HAP-1 (cell line): ENCODE data around the gene LRRC17.

Experiments
- DNase-seq, 2 experiments: peaks; one replicate each; pipeline ENCODE4 v3.0.0-alpha.2; 2016 to 2020; ENCODE audit warnings: low spot score in 2 of 2
- H3K27me3 ChIP-seq: fragments of 250-450 bp; sonication (Bioruptor Pico); 2 replicates; pipeline ENCODE4 v1.5.1; 2020; ENCODE audit warnings: low read depth, mild to moderate bottlenecking, moderate library complexity
- H3K36me3 ChIP-seq: fragments of 250-450 bp; sonication (Bioruptor Pico); replicated peaks from 2 replicates; pipeline ENCODE4 v1.5.1; 2020; ENCODE audit warnings: mild to moderate bottlenecking
- H3K4me1 ChIP-seq: fragments of 250-450 bp; sonication (Bioruptor Pico); 2 replicates; pipeline ENCODE4 v1.5.1; 2020; ENCODE audit warnings: mild to moderate bottlenecking
- H3K4me3 ChIP-seq: fragments of 250-450 bp; sonication (Bioruptor Pico); 2 replicates; pipeline ENCODE4 v1.5.1; 2020; ENCODE audit warnings: mild to moderate bottlenecking, moderate library complexity
- H3K9me3 ChIP-seq: fragments of 250-450 bp; sonication (Bioruptor Pico); 2 replicates; pipeline ENCODE4 v1.5.1; 2020; ENCODE audit warnings: mild to moderate bottlenecking, moderate library complexity
- in situ Hi-C: fragments of 300-500 bp; cut with MboI; formaldehyde crosslinking; loops from 3 replicates; pipeline ENCODE4 v1.14.3; 2020; ENCODE audit warnings: low sequenced_read_pairs, inconsistent platforms, mixed read lengths

Gene LRRC17

GRCh38 chr7:102916426-102916825 lies 3.6 kb downstream of the LRRC17 start:
- in situ Hi-C loops: no loop called here
- peaks cover 22% of the 10 kb centered on the region for H3K4me1 ChIP-seq
- H3K36me3 ChIP-seq: no peaks in the 10 kb centered on the region
- DNase-seq: no peak
- no peaks in the 10 kb centered on the region for H3K9me3 ChIP-seq
- no peak overlapping the region for H3K4me3 ChIP-seq
- no peaks in the 10 kb centered on the region for H3K27me3 ChIP-seq

GRCh38 chr7:102916881-102917280 lies 4.1 kb downstream of the LRRC17 start:
- in situ Hi-C loops: no loop called here
- Histone ChIP-seq H3K4me1 (peaks cover 22% of the 10 kb centered on the region), H3K27me3 (no peaks in the 10 kb centered on the region), H3K36me3 (no peaks in the 10 kb centered on the region), H3K9me3 (no peaks in the 10 kb centered on the region), H3K4me3 (no peak overlapping the region)
- no peak for DNase-seq

- Histone ChIP-seq H3K4me3 (no peak overlapping the region), H3K27me3 (no peaks in the 10 kb centered on the region), H3K9me3 (no peaks in the 10 kb centered on the region), H3K4me1 (peaks cover 18% of the 10 kb centered on the region), H3K36me3 (no peaks in the 10 kb centered on the region)
- DNase-seq: no peak
- in situ Hi-C loops: no loop called here
These were observed 4.9 kb downstream of the LRRC17 start for GRCh38 chr7:102917436-102918353.

- in situ Hi-C loops: no loop called here
- H3K4me1 ChIP-seq: peaks cover 6% of the 10 kb centered on the region
- H3K27me3 ChIP-seq: no peaks in the 10 kb centered on the region
- H3K36me3 ChIP-seq: no peaks in the 10 kb centered on the region
- no peak for DNase-seq
- H3K9me3 ChIP-seq: no peaks in the 10 kb centered on the region
- H3K4me3 ChIP-seq: no peak overlapping the region
These were observed 6.0 kb downstream of the LRRC17 start for GRCh38 chr7:102918845-102919244.

- Histone ChIP-seq H3K4me1 (no peaks in the 10 kb centered on the region), H3K9me3 (no peaks in the 10 kb centered on the region), H3K36me3 (no peaks in the 10 kb centered on the region), H3K4me3 (no peak overlapping the region), H3K27me3 (no peaks in the 10 kb centered on the region)
- in situ Hi-C loops: no loop called here
- DNase-seq: no peak
These were observed 13.4 kb downstream of the LRRC17 start for GRCh38 chr7:102925976-102926782.

GRCh38 chr7:102926783-102927140 lies 14.0 kb downstream of the LRRC17 start:
- in situ Hi-C loops: no loop called here
- Histone ChIP-seq H3K4me1 (no peaks in the 10 kb centered on the region), H3K4me3 (no peak overlapping the region), H3K27me3 (no peaks in the 10 kb centered on the region; the same call in 1 of the 2 replicates), H3K36me3 (no peaks in the 10 kb centered on the region), H3K9me3 (no peaks in the 10 kb centered on the region)
- DNase-seq: no peak

- DNase-seq: no peak
- in situ Hi-C loops: no loop called here
- H3K9me3 ChIP-seq: no peaks in the 10 kb centered on the region
- H3K36me3 ChIP-seq: no peaks in the 10 kb centered on the region
- no peaks in the 10 kb centered on the region for H3K4me1 ChIP-seq
- H3K4me3 ChIP-seq: no peak overlapping the region
- no peaks in the 10 kb centered on the region; the same call in 1 of the 2 replicates for H3K27me3 ChIP-seq
These were observed 14.6 kb downstream of the LRRC17 start for GRCh38 chr7:102927312-102927933.

GRCh38 chr7:102931757-102932156 lies 19.0 kb downstream of the LRRC17 start:
- H3K4me1 ChIP-seq: no peaks in the 10 kb centered on the region
- in situ Hi-C loops: no loop called here
- H3K4me3 ChIP-seq: no peak overlapping the region
- no peak for DNase-seq
- H3K36me3 ChIP-seq: no peaks in the 10 kb centered on the region
- H3K9me3 ChIP-seq: no peaks in the 10 kb centered on the region
- H3K27me3 ChIP-seq: no peaks in the 10 kb centered on the region; the same call in 1 of the 2 replicates

- Histone ChIP-seq H3K4me3 (no peak overlapping the region), H3K4me1 (no peaks in the 10 kb centered on the region), H3K9me3 (no peaks in the 10 kb centered on the region), H3K36me3 (no peaks in the 10 kb centered on the region), H3K27me3 (no peaks in the 10 kb centered on the region; the same call in 1 of the 2 replicates)
- DNase-seq: no peak
- in situ Hi-C loops: no loop called here
These were observed 21.0 kb downstream of the LRRC17 start for GRCh38 chr7:102933763-102934162.

- in situ Hi-C loops: no loop called here
- DNase-seq: no peak
These were observed 21.4 kb downstream of the LRRC17 start for GRCh38 chr7:102934239-102934638.

GRCh38 chr7:102934701-102935100 lies 21.9 kb downstream of the LRRC17 start:
- Histone ChIP-seq H3K4me3 (no peak overlapping the region), H3K27me3 (no peaks in the 10 kb centered on the region; the same call in 1 of the 2 replicates), H3K4me1 (no peaks in the 10 kb centered on the region), H3K9me3 (no peaks in the 10 kb centered on the region), H3K36me3 (no peaks in the 10 kb centered on the region)
- in situ Hi-C loops: no loop called here
- DNase-seq: no peak

More at GRCh38 chr7:102934239-102934638, 21.4 kb downstream of the LRRC17 start:
- no peak overlapping the region for H3K4me3 ChIP-seq
- no peaks in the 10 kb centered on the region for H3K4me1 ChIP-seq
- no peaks in the 10 kb centered on the region for H3K36me3 ChIP-seq
- H3K27me3 ChIP-seq: no peaks in the 10 kb centered on the region; the same call in 1 of the 2 replicates
- H3K9me3 ChIP-seq: no peaks in the 10 kb centered on the region

GRCh38 chr7:102935450-102936115 lies 22.8 kb downstream of the LRRC17 start:
- Histone ChIP-seq H3K4me3 (no peak overlapping the region), H3K4me1 (no peaks in the 10 kb centered on the region), H3K9me3 (no peaks in the 10 kb centered on the region), H3K36me3 (no peaks in the 10 kb centered on the region), H3K27me3 (no peaks in the 10 kb centered on the region; the same call in 1 of the 2 replicates)
- DNase-seq: no peak
- in situ Hi-C loops: no loop called here

GRCh38 chr7:102938679-102939078 lies 25.9 kb downstream of the LRRC17 start:
- peaks cover 23% of the 10 kb centered on the region for H3K4me1 ChIP-seq

More at GRCh38 chr7:102938679-102939078, 25.9 kb downstream of the LRRC17 start:
- Histone ChIP-seq H3K36me3 (no peaks in the 10 kb centered on the region), H3K9me3 (no peaks in the 10 kb centered on the region), H3K27me3 (no peaks in the 10 kb centered on the region), H3K4me3 (no peak overlapping the region)
- in situ Hi-C loops: no loop called here
- DNase-seq: no peak
